NCI-H69 (cell line): Measurements from ENCODE around the gene TNFRSF18.
A peak's percentile ranks its signal among the peaks of the same experiment; 100 is the strongest.
"Not testable (repeated sequence)": the region's sequence is repeated elsewhere in the genome, so short reads cannot be mapped to it uniquely, and the experiment has no call there.

Experiments used
- DNase-seq: peaks from one replicate; lab custom pipeline; 2025; lab: John Stamatoyannopoulos, UW

TNFRSF18 gene, protein sequence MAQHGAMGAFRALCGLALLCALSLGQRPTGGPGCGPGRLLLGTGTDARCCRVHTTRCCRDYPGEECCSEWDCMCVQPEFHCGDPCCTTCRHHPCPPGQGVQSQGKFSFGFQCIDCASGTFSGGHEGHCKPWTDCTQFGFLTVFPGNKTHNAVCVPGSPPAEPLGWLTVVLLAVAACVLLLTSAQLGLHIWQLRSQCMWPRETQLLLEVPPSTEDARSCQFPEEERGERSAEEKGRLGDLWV

DNA sequence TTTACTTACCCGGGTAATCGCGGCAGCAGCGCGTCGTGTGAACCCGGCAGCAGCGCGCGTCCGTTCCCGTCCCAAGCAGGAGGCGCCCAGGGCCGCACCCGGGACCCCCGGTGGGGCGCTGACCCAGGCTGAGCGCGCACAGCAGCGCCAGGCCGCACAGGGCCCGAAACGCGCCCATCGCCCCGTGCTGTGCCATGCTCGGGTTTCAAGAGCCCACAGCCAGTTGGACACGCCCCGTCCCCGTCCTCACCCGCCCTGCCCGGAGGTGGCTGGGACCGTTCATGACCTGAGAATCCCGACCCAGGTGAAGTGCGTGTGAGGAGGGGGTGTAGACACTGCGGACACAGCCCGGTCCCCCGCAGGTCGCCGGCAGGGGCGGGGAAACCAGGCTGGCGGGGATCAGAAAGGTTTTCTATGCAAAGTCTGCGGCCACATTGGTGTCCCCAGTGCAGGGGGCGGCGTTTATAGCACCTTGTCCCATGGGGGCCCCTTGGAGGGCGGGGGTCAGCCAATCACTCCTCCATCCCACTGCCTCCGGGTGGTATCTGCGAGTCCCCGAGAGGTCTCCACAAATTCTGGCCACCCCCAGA is at the start of gene TNFRSF18:
Gene TNFRSF18, minus strand, starts transcription at position 217 of the 590 bp plus-strand sequence. Its CDS starts 21 bp downstream, at position 196.
- peak; percentile 62 for DNase-seq

DNA sequence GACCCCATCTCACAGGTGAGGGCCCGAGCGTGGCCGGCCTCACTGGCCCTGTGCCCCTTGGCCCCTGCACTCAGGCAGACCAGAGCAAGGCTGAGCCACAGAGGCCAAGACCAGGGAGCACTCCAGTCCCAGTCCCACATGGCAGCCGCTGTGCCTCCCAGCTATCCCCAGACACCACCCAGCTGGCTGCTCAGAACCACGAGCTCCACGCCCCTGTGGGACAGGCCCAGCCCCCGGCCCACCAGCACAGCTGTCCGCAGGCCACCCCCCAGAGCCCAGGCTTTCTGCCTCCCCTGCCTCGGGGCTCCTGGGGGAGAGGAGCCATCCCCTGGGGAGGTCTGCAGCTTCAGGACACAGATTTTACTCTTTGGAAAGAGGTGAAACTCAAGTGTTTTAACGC is 49.2 kb upstream of the TNFRSF18 start:
- no peak for DNase-seq

DNA sequence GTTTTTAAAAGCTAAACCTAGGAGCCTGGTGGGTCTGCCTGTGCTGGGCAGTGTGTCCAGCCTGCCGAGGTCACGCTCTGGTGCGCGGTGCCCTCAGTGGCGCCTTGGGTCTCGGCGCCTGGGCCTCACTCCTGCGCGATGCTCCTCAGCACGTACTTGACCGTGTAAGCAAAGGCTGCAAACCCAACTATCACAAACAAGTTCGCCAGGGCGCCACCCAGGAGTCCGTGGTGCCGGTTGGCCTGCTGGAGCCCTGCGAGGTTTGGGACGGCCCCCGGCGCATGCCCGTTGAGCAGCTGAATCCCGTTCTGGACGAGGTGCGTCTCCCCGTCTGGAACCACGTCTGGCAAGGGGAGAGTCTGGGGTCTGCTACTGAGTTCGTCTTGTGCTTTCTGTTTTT is 48.7 kb upstream of the TNFRSF18 start:
- DNase-seq: no peak

DNA sequence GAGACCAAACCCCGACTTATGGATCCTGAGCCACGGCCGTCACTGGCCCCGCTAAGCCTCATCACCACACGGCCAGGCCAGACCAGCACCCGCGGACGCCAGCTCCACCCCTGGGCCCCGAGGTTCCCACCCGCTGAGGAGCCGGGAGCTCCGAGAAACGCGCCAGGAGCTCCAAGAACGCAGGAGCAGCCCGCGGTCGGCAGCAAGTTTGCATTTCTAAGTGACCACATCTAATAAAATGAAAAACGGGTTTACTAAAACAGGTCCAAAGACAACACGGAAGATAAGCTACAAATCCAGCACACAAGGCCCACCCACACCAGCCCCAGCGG is 48.2 kb upstream of the TNFRSF18 start:
- DNase-seq: no peak

DNA sequence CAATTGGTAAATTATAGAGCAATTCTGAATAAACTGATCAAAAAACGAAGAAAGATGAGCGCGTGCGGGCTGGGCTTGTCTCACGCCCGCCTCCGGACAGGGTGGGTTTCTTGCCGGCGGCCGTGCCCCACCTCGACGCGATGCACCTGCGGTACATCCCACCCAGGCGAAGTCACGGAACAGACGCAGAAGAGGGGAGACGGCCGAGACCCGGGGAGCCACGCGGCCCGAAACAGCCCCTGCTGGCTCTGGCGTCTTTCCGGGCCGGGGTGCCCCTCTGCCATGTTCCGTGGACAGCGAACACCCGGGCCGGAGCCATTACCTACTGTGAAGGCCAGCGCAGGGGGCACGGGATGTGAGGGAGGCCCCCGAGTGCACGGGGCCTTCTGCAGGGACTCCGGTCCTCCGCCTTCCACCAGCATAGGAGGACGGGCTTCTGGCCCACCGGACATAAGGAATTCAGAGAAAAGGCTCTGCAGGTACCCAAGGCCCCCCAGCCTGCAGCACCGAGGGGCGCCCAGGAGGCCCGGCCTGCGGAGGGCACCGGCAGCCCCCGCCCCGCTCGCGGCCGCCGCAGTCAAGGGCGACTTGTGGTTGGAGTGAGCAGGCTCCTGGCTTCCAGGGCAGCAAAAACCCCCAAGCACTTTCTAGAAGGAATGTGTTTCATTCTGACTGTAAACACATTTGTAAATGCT is 47.7 kb upstream of the TNFRSF18 start:
- no peak for DNase-seq

DNA sequence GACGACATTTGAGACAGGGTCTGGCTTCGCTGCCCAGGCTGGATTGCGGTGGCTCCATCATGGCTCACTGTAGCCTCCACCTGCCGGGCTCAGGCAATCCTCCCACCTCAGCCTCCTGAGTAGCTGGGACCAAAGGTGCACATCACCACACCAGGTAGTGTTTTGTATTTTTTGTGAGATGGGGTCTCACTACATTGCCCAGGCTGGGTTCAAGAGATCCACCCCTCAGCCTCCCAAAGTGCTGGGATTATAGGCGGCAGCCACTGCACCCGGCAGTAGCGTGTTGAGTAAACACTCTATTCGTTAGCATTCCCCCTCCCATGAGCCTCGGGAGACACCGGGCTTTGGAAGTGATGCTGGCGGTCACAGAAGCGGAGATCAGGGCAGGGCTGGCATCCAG is 46.9 kb upstream of the TNFRSF18 start:
- DNase-seq: no peak

DNA sequence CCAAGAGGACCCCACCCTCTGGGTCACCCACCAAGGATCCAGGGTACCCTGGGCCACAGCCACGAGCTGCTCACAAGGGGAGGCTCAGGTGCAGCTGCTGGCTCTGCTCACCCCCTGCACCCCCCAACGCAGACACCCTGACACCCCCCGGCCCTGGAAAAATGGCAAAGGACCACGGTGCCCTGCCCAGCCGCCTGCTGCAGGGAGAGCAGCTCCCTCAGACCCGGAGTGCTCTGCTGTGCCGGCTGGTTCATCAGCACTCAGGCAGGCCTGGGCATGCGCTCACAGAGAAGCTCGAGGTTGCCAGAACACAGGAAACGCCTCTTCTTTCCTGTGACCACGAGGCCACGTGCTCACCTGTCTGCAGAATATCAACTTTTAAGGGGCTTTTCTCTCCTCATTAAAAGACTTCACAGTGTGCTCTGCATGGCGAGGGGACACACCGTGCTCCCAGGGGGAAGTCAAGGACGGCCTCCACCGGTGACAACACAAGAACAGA is 44.4 kb upstream of the TNFRSF18 start:
- peak; percentile 63 for DNase-seq

DNA sequence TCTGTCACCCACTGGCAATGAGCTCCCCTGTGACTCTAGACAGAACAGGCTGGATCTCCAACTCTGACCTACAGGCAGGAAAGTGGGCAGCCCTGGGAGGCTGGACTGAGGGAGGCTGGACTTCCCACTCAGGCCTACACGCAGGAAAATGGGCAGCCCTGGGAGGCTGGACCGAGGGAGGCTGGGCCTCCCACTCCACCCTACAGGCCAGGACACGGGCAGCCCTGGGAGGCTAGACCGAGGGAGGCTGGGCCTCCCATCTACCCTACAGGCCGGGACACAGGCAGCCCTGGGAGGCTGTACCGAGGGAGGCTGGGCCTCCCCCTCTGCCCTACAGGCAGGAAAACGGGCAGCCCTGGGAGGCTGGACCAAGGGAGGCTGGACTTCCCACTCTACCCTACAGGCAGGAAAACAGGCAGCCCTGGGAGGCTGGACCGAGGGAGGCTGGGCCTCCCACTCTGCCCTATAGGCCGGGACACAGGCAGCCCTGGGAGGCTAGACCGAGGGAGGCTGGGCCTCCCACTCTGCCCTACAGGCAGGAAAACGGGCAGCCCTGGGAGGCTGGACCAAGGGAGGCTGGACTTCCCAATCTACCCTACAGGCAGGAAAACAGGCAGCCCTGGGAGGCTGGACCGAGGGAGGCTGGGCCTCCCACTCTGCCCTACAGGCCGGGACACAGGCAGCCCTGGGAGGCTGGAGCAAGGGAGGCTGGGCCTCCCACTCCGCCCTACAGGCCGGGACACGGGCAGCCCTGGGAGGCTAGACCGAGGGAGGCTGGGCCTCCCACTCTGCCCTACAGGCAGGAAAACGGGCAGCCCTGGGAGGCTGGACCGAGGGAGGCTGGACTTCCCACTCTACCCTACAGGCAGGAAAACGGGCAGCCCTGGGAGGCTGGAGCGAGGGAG is 41.9 kb upstream of the TNFRSF18 start:
- DNase-seq: not testable (repeated sequence)

DNA sequence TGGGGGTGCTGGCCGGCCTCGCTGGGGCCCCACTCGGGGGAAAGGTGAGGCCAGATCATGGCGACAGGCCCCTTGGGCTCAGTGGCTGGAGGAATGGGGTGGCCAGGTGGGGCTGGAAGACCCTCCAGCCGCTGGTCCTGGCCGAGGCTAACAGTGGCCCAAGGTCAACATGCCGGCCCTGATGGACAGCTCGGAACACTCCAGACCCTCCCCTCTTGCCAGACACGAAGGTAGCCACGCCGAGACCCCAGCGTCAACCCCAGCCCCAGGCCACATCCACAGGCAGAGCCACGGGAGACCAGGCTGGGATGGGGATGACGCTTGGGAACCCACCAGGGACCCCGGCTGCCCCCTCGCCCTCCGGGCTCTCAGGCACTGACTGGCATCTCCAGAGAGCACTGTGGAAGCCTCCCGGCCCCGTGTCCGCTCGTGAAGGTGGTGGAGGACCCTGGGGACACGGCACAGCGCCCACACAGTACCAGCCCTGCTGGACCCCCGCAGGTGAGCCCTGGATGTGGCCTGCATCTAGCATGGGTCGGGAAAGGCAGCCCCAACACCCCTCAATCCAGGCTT is 41.0 kb upstream of the TNFRSF18 start:
- no peak for DNase-seq

DNA sequence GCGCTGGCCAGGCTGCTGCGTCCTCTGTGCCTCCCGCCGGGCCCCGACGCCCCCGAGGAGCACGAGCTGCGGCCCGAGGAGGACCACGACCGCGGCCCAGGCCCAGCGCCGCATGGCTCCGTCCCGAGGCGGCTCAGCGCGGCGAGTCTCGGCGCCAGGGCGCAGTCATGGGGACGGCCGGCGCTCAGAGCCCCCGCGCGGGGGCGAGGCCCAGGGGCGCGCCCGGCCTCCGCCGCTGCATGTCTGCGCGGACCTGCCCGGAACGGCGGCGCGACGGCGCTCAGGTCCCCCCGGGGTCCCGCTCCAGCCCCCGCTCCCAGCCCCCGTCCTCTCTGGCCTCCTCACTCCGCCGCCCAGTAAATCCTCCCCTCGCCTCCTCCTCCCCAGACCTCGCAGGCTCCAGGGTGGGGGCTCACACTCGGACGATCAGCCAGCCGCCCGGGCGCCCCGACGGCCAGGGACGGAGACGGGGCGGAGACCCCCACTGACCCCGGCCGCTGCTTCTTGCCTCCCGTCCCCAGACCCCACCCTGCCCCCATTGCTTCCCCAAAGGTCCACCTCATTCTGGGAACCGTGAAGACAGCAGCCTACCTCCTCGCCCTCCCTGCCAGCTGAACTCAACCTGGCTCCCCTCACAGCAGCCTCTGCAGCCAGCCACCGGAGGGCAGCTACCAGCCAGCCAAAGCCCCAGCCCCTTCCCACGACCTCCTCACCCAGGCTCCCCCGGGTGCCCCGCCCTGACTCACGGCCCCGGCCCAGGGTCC is 40.4 kb upstream of the TNFRSF18 start, which contains the start of gene C1QTNF12:
Gene C1QTNF12, minus strand, starts transcription at position 146 of the 764 bp plus-strand sequence. Its CDS starts 32 bp downstream, at position 114.
- peak; percentile 20 for DNase-seq

DNA sequence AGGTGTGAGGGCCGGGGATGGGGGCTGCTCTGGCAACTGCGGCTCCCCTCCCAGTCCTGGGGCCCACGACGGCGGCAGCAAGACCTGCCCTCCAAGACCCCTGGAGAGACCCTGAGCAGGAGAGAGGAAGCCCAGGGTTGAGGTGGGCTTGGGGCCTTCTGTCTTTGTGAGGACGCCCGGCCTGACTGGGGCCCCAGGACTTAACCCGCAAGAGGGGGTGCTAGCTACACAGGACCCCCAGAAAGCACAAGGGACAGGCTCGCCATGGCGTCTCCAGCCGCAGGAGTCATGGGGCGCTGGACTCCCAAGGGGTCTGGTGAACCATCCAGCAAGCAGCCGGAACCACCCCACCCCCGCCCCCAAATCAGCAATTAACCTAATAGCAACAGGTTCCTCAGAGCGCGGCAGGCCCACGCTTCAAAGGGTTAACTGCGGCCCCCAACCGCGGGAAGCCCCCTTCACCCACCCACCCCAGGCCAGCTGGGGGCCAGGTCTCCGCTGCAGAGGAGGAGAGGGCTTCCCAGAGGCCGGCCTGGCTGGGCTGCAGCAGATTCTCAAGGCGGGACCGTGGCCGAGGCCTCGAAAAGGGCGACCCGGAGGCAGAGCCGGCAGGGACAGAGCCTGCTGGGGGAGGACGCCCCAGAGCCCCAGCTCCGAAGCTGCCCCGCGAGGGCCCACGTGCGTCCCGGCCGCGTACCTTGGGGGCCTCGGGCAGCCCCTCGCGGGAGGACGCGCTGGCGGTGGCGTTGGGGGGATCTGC is 39.6 kb upstream of the TNFRSF18 start:
- DNase-seq: no peak

DNA sequence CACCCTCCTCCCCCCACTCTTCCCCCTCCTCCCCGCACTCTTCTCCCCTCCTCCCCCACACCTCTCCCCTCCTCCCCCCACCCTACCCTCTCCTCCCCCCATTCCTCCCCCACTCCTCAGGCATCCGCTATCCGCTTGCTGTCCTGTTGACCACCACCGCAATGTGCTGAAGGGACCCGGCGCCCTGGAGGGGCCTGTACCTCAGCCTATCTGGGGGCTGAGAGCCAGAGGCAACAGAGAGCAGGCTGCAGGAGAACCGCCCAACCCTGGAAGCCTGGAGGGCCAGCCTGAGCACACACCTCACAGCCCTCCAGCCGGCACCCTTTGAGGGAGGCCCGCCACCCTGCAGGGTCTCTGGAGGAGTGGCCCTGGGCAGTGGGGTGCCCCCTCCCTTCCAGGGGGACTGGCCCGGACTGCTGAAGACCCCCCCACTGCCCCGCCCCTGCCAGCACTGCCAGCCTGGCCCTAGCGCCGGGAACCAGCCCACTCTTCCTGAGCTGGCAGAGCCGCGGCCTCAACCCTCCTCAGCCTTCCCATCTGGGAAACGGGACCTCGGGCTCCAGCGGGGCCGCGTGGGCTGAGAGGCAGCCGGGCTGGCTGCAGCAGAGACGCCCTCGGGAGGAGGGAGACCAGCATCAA is 38.9 kb upstream of the TNFRSF18 start:
- DNase-seq: peak; percentile 8

DNA sequence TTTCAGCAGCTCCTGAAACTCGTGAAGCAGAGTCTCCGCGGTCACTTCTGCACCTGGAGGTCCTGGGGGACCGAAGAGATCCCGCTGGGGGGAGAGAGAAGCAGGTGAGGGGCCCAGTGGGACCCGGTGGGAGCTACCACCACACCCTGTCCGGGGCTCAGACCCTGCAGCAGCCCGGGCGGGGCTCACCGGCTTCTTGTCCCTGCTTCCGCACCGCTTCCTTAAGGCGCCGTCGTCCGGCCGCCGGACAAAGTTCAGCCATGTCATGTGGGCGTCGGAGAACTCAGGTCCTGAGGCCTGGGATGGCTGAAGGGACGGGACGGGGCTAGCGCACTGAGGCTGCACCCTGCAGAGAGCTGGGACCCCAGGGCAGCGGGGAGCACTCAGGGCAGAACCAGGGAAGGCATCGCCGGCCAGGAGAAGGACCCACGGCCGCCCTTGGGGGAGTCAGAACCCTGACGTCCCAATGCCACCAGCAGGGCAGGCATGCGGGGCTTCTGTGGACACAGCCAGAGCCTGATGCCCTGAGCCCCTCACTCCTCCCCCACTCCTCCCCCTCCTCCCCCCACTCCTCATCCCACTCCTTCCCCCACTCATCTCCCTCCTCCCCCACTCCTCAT is 37.9 kb upstream of the TNFRSF18 start:
- DNase-seq: no peak

DNA sequence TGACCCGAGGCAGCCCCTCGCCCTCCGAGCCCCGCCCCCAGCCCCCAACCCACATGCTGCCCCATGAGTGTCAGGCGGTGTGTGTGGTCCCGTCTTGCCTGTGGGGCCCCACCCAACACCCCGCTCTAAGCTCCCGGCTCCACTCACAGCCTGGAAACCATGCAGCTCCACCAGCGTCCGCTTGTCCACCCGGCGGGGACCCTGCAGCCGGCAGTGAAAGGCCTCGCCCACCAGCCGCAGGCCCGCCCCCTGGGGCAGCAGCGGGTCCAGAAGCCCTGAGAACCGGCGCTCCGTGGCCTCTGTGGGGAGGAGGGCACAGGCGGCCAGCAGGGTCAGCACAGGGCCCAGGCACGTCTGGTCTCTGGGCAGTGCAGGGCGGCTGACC is 37.4 kb upstream of the TNFRSF18 start:
- DNase-seq: no peak

DNA sequence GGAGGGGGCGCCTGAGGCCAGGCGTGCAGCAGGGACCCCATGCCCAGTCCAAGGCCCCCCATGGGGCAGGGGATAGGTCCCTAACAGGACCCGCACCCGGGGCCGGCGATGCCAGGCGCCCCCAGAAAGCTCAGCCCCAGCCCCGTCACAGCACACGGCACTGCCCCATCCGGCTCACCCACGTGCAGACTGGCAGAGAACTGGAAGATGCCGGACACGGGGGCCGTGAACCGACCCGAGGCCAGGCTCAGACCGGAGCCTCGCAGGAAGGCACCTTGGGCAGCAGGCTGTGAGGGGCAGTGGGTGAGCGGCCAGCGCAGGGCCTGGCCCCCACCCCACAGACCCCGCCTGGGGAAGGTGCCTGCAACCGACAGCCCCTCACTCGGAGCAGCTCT is 36.9 kb upstream of the TNFRSF18 start:
- no peak for DNase-seq

DNA sequence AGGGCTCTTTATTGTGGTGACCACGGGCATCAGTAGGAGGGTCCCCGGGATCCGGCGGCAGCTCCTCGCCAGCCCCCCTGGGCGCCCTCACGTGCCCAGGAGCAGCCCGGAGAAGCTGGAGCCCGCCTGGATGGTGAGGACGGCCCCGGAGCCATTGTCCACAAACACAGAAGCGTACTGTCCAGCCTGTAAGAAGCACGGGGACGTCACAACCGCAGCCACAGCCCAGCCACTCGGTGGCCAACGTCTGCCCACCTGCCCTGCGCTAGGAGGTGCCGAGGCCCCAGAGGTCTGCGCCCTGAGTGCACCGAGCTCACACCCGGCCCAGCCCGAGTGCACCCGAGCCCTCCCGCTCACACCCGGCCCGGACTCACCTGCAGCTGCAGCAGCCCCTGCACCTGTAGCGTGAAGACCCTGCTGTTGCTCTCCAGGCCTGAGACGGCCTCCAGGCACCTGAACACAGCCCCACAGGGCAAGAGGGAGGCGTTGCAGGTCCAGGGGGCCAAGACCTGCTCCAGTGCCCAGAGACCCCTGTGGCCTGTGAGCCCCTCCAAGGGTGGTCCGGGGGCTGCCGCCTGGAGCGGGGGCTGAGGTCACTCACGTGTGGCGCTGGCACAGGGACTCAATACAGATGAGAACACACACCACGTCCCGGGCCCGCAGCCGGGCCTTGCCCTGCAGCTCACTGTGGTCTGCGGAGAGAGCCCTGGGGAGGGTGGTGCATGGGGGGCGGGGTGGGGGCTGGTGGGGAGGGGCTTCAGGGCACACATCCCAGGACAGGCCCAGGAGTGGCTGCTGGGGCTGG is 36.3 kb upstream of the TNFRSF18 start:
- no peak for DNase-seq

DNA sequence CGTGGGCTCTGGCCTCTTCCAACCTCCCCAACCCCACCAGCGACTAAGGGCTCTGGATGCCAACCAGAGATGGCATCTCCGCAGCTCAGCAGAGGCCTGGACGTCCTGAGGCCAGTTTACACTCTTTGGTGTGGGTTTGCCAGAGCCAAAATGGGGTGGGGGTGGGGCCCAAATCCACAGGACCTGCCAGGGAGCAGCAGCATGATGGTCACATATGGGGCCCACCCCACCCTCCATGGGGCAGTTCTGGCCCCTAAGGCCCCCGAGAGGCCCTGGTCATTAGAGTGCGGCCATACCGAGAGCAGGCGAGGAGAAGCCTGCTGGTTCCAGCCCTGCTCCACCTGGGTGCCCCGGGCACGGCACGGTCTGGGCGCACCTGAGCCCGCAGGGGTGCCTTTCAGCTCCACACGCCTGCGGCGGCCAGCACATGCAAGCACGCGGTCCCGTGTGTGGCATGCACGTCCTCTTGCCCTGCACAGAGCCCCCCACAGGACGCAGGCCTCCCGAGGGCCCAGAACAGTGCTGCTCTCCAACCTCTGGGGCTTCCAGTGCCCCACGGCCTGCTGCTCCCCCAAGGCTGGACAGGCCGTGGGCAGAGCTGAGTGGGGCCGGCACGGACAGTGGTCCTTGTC is 35.3 kb upstream of the TNFRSF18 start:
- DNase-seq: no peak
